ENCODE results near the gene KLF11.
A peak's percentile ranks its signal among the peaks of the same experiment; 100 is the strongest.

The KLF11 gene

GRCh38 chr2:10059552-10060335 is 16.4 kb downstream of the KLF11 start:
- no peak for DNase-seq (ENCODE audit: low read depth, low spot score)
- H3K27ac ChIP-seq = no peak overlapping the region

GRCh38 chr2:10061221-10061925 is 18.0 kb downstream of the KLF11 start:
- H3K27ac ChIP-seq = no peak overlapping the region

GRCh38 chr2:10062931-10063365 is 19.6 kb downstream of the KLF11 start:
- no peak overlapping the region for H3K27ac ChIP-seq
- DNase-seq (ENCODE audit: low read depth, low spot score) = no peak

More at GRCh38 chr2:10061221-10061925, 18.0 kb downstream of the KLF11 start:
- no peak for DNase-seq (ENCODE audit: low read depth, low spot score)

GRCh38 chr2:10063566-10063965 is 20.2 kb downstream of the KLF11 start:
- no peak for DNase-seq (ENCODE audit: low read depth, low spot score)
- no peak overlapping the region for H3K27ac ChIP-seq

GRCh38 chr2:10064932-10065772 is 21.8 kb downstream of the KLF11 start:
- DNase-seq (ENCODE audit: low read depth, low spot score) = no peak
- no peak overlapping the region for H3K27ac ChIP-seq

- H3K27ac ChIP-seq = no peak overlapping the region
- DNase-seq (ENCODE audit: low read depth, low spot score) = no peak
Observed at GRCh38 chr2:10065773-10066055, 22.4 kb downstream of the KLF11 start.

GRCh38 chr2:10067330-10067729 is 24.0 kb downstream of the KLF11 start:
- no peak overlapping the region for H3K27ac ChIP-seq
- no peak for DNase-seq (ENCODE audit: low read depth, low spot score)

- DNase-seq (ENCODE audit: low read depth, low spot score) = no peak
- no peak overlapping the region for H3K27ac ChIP-seq
Observed at GRCh38 chr2:10067881-10068280, 24.5 kb downstream of the KLF11 start.

- no peak for DNase-seq (ENCODE audit: low read depth, low spot score)
- no peak overlapping the region for H3K27ac ChIP-seq
Observed at GRCh38 chr2:10071176-10071575, 27.8 kb downstream of the KLF11 start.

- no peak for DNase-seq (ENCODE audit: low read depth, low spot score)
- no peak overlapping the region for H3K27ac ChIP-seq
Observed at GRCh38 chr2:10071595-10071994, 28.2 kb downstream of the KLF11 start.

GRCh38 chr2:10072656-10073480 is 29.5 kb downstream of the KLF11 start:
- peak; percentile 22 for DNase-seq (ENCODE audit: low read depth, low spot score)

GRCh38 chr2:10073706-10074105 is 30.4 kb downstream of the KLF11 start:
- no peak overlapping the region for H3K27ac ChIP-seq
- DNase-seq (ENCODE audit: low read depth, low spot score) = no peak

More at GRCh38 chr2:10072656-10073480, 29.5 kb downstream of the KLF11 start:
- no peak overlapping the region for H3K27ac ChIP-seq

GRCh38 chr2:10075101-10075500 is 31.8 kb downstream of the KLF11 start:
- no peak for DNase-seq (ENCODE audit: low read depth, low spot score)
- no peak overlapping the region for H3K27ac ChIP-seq

- no peak for DNase-seq (ENCODE audit: low read depth, low spot score)
- H3K27ac ChIP-seq = no peak overlapping the region
Observed at GRCh38 chr2:10075571-10076209, 32.3 kb downstream of the KLF11 start.

GRCh38 chr2:10076511-10076910 is 33.2 kb downstream of the KLF11 start:
- no peak overlapping the region for H3K27ac ChIP-seq
- no peak for DNase-seq (ENCODE audit: low read depth, low spot score)

- DNase-seq (ENCODE audit: low read depth, low spot score) = no peak
- no peak overlapping the region for H3K27ac ChIP-seq
Observed at GRCh38 chr2:10076988-10077527, 33.7 kb downstream of the KLF11 start.

GRCh38 chr2:10078001-10078400 is 34.7 kb downstream of the KLF11 start:
- H3K27ac ChIP-seq = no peak overlapping the region
- no peak for DNase-seq (ENCODE audit: low read depth, low spot score)

- DNase-seq (ENCODE audit: low read depth, low spot score) = no peak
- no peak overlapping the region for H3K27ac ChIP-seq
Observed at GRCh38 chr2:10078704-10079265, 35.4 kb downstream of the KLF11 start.

GRCh38 chr2:10079266-10079869 is 36.0 kb downstream of the KLF11 start:
- DNase-seq (ENCODE audit: low read depth, low spot score) = no peak
- H3K27ac ChIP-seq = no peak overlapping the region
